MM.1S (cell line): ENCODE measurements around the gene KCNT1.

Experiments
- DNase-seq: peaks from one replicate; pipeline ENCODE4 v3.0.0-alpha.2; 2015
- H2AFZ ChIP-seq: fragments of 300-600 bp; sonication (generic); 2 replicates; pipeline ENCODE4 v1.6.0; 2016; ENCODE audit warnings: antibody characterized with exemption, low read length
- H3F3A ChIP-seq: fragments of 300-600 bp; sonication (generic); 2 replicates; pipeline ENCODE4 v1.6.1; 2016; ENCODE audit warnings: mild to moderate bottlenecking, antibody characterized with exemption, low read length, moderate library complexity, mixed read lengths; ENCODE audit not compliant: insufficient read depth
- H3K27ac ChIP-seq: fragments of 300-600 bp; sonication (generic); 2 replicates; pipeline ENCODE4 v1.5.1; 2016; ENCODE audit warnings: mild to moderate bottlenecking, low read length
- H3K27me3 ChIP-seq: fragments of 300-600 bp; sonication (generic); replicated peaks from 2 replicates; pipeline ENCODE4 v1.6.0; 2016; ENCODE audit warnings: low read length; ENCODE audit not compliant: insufficient read depth
- H3K36me3 ChIP-seq: fragments of 300-600 bp; sonication (generic); replicated peaks from 2 replicates; pipeline ENCODE4 v1.6.1; 2016; ENCODE audit warnings: mild to moderate bottlenecking, low read length, mixed read lengths; ENCODE audit not compliant: insufficient read depth
- H3K4me1 ChIP-seq: fragments of 300-600 bp; sonication (generic); 2 replicates; pipeline ENCODE4 v1.6.1; 2016; ENCODE audit warnings: low read length, mixed read lengths
- H3K4me2 ChIP-seq: fragments of 300-600 bp; sonication (generic); 2 replicates; pipeline ENCODE4 v1.6.0; 2016; ENCODE audit warnings: low read depth, low read length
- H3K4me3 ChIP-seq: fragments of 300-600 bp; sonication (generic); 2 replicates; pipeline ENCODE4 v1.5.1; 2016; ENCODE audit warnings: low read length, mixed read lengths
- H3K79me2 ChIP-seq: fragments of 300-600 bp; sonication (generic); 2 replicates; pipeline ENCODE4 v1.6.1; 2016; ENCODE audit warnings: mixed run types, low read length, mixed read lengths
- H3K9ac ChIP-seq: fragments of 300-600 bp; sonication (generic); 2 replicates; pipeline ENCODE4 v1.6.1; 2016; ENCODE audit warnings: low read length, mixed read lengths
- H3K9me2 ChIP-seq: fragments of 300-600 bp; sonication (generic); replicated peaks from 2 replicates; pipeline ENCODE4 v1.6.1; 2016; ENCODE audit warnings: mild to moderate bottlenecking, low read length, mixed read lengths; ENCODE audit not compliant: insufficient read depth
- H3K9me3 ChIP-seq: fragments of 300-600 bp; sonication (generic); replicated peaks from 2 replicates; pipeline ENCODE4 v1.6.1; 2016; ENCODE audit warnings: mild to moderate bottlenecking, low read length, mixed read lengths; ENCODE audit not compliant: insufficient read depth
- H4K20me1 ChIP-seq: fragments of 300-600 bp; sonication (generic); 2 replicates; pipeline ENCODE4 v1.6.1; 2016; ENCODE audit warnings: mild to moderate bottlenecking, low read length, moderate library complexity, mixed read lengths; ENCODE audit not compliant: insufficient read depth
- EZH2 ChIP-seq: fragments of 300-600 bp; sonication (generic); optimal IDR thresholded peaks from 2 replicates; pipeline ENCODE3; 2017; ENCODE audit warnings: low read depth, mild to moderate bottlenecking, antibody characterized with exemption, low read length, mixed read lengths
- EZH2phosphoT487 ChIP-seq: fragments of 300-600 bp; sonication (generic); IDR thresholded peaks from 2 replicates; pipeline ENCODE4 v1.6.1; 2018; ENCODE audit warnings: antibody characterized with exemption, low read length
- TF ChIP-seq, protein P1 (sequence below): fragments of 300-600 bp; sonication (generic); IDR thresholded peaks from 2 replicates; pipeline ENCODE4 v1.5.1; 2016; ENCODE audit warnings: antibody characterized with exemption, low read length, mixed read lengths

Gene KCNT1

DNA sequence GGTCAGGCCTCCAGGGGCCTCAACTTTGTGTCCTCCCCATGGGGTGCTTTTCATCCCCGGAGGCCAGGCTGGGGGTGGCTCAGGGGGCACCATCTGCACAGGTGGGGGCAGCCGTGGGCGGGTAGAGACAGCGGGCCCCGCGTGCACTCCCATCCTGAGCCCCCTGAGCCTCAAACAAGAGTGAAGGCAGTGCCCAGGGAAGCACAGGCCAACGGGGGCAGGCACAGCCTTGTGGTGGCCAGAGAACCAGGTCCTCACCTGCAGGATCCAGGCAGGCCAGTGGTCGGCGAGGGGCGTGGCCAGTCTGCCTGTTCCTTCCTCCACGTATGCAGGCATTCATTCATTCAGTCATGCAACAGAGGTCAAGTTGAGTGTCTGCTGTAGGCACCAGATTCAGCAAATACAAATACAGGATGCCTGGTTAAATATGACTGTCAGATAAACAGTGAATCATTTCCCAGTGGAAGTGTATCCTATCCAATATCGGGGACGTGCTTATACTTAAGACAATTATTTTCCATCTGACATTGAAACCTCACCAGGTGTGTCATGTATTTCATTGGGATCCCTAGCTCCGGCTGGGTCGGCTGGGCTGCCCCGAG is 22.3 kb downstream of the KCNT1 start:
- Histone ChIP-seq H3K4me3 (no peak overlapping the region), H3K4me1 (no peaks in the 10 kb centered on the region), H3K4me2 (no peak overlapping the region), H2AFZ (no peak overlapping the region), H3K9me3 (no peaks in the 10 kb centered on the region), H3K27me3 (peaks cover 93% of the 10 kb centered on the region), H3K9me2 (no peaks in the 10 kb centered on the region), H3K9ac (no peak overlapping the region), H3K36me3 (no peaks in the 10 kb centered on the region), H4K20me1 (no peaks in the 10 kb centered on the region), H3F3A (no peaks in the 10 kb centered on the region), H3K79me2 (no peaks in the 10 kb centered on the region), H3K27ac (no peak overlapping the region)
- no peak for DNase-seq
- TF ChIP-seq EZH2 (no peak), EZH2phosphoT487 (no peak)
- TF ChIP-seq, protein P1, sequence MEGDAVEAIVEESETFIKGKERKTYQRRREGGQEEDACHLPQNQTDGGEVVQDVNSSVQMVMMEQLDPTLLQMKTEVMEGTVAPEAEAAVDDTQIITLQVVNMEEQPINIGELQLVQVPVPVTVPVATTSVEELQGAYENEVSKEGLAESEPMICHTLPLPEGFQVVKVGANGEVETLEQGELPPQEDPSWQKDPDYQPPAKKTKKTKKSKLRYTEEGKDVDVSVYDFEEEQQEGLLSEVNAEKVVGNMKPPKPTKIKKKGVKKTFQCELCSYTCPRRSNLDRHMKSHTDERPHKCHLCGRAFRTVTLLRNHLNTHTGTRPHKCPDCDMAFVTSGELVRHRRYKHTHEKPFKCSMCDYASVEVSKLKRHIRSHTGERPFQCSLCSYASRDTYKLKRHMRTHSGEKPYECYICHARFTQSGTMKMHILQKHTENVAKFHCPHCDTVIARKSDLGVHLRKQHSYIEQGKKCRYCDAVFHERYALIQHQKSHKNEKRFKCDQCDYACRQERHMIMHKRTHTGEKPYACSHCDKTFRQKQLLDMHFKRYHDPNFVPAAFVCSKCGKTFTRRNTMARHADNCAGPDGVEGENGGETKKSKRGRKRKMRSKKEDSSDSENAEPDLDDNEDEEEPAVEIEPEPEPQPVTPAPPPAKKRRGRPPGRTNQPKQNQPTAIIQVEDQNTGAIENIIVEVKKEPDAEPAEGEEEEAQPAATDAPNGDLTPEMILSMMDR = no peak

DNA sequence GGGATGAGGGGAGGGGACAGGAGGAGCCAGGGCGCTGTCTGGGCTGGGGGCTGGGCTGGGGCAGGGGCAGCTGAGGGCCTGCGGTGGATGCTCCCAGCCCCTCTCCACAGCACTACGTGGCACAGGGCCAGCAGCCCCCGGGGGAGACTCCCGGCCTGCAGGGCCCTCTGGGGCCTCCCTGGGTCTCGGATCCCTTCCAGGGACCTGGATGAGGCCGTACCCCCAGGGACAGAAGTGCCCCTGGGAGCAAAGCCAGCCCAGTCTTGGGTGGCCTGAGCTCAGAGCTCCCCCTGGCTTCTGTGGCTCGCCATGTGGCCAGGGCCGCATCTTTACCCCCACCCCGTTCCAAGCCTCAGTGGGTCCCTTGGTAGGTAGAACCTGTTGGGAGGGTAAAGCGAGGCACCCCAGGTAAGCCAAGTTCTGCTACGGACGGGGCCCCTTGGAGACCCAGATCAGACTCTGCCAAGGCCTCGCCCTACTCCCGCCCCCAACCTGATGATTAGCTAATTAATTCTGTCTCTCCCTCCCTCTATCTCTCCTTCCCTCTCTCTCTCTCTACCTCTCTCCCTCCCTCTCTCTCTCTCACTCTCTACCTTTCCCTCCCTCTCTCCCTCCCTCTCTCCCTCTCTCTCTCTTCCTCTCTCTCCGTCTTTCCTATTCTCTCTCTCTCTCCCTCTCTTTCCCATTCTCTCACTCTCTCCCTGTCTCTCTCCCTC is 24.3 kb downstream of the KCNT1 start:
- no peaks in the 10 kb centered on the region for H4K20me1 ChIP-seq
- TF ChIP-seq, protein P1 = peak; percentile 17
- no peak for TF ChIP-seq EZH2
- no peak for TF ChIP-seq EZH2phosphoT487
- no peaks in the 10 kb centered on the region for H3K9me2 ChIP-seq
- no peak overlapping the region for H3K4me2 ChIP-seq
- H3K36me3 ChIP-seq = no peaks in the 10 kb centered on the region
- H2AFZ ChIP-seq = no peak overlapping the region
- no peak overlapping the region for H3K4me3 ChIP-seq
- no peaks in the 10 kb centered on the region for H3F3A ChIP-seq
- no peak overlapping the region for H3K27ac ChIP-seq
- no peaks in the 10 kb centered on the region for H3K9me3 ChIP-seq
- no peak overlapping the region for H3K9ac ChIP-seq
- H3K79me2 ChIP-seq = no peaks in the 10 kb centered on the region
- no peak for DNase-seq
- peaks cover 95% of the 10 kb centered on the region for H3K27me3 ChIP-seq
- H3K4me1 ChIP-seq = no peaks in the 10 kb centered on the region

DNA sequence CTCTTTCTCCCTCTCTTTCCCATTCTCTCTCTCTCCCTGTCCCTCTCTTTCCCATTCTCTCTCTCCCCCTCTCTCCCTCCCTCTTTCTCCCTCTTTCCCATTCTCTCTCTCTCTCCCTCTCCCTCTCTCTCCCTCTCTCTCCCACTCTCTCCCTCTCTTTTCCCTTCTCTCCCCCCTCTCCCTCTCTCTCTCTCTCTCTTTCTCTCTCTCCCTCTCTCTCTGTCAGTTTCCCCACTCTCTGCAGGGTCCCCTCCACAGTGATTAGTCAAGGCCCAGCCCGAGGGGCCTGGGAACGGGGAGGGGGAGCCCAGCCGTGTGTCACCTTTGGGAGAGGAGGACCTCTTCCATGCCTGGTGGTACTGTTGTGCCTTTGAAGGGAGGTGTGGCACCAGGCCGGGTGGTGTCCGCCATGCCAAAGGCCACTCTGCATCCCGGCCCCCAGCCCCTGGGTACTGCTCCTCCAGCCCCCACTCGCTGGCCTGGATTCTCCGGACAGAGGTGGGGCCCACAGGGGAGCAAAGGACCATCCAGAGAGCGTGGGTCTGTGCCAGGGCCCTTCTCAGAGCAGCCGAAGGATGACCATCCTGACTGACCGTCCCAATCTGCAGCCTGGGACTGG is 25.4 kb downstream of the KCNT1 start:
- H3K4me1 ChIP-seq = no peaks in the 10 kb centered on the region
- H3K9me3 ChIP-seq = no peaks in the 10 kb centered on the region
- H3F3A ChIP-seq = no peaks in the 10 kb centered on the region
- no peaks in the 10 kb centered on the region for H4K20me1 ChIP-seq
- H3K9me2 ChIP-seq = no peaks in the 10 kb centered on the region
- H3K4me2 ChIP-seq = no peak overlapping the region
- H3K9ac ChIP-seq = no peak overlapping the region
- TF ChIP-seq EZH2 (no peak), EZH2phosphoT487 (no peak)
- TF ChIP-seq, protein P1 = no peak
- no peaks in the 10 kb centered on the region for H3K79me2 ChIP-seq
- no peaks in the 10 kb centered on the region for H3K36me3 ChIP-seq
- no peak overlapping the region for H3K27ac ChIP-seq
- H2AFZ ChIP-seq = no peak overlapping the region
- no peak overlapping the region for H3K4me3 ChIP-seq
- H3K27me3 ChIP-seq = peaks cover 91% of the 10 kb centered on the region
- DNase-seq = no peak
